DMS79 (cell line): Measurements from ENCODE around the gene DHRS1.
"Not testable (repeated sequence)": the region's sequence is repeated elsewhere in the genome, so short reads cannot be mapped to it uniquely, and the experiment has no call there.

ENCODE experiments used
- DNase-seq: peaks from one replicate; lab custom pipeline; 2025; lab: John Stamatoyannopoulos, UW

The DHRS1 gene

DNA sequence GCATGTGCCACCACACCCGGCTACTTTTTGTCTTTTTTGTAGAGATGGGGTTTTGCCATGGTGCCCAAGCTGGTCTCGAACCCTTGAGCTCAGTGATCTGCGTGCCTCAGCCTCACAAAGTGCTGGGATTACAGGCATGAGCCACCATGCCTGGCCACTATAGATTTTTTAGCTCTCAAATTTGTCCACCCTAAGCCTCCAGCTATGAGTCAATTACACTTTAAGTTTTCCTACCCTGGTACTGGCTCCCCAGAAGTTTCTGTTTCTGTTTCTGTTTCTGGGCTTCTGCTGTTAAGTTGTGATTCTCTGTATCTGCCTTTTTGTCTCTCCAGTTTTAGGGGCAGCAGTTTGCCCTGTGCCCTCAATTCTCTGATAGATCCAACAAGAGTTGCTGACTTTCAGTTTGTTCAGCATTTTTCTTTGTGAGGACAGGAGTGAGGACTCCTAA, 52.8 kb downstream of the DHRS1 start:
- DNase-seq: no peak

DNA sequence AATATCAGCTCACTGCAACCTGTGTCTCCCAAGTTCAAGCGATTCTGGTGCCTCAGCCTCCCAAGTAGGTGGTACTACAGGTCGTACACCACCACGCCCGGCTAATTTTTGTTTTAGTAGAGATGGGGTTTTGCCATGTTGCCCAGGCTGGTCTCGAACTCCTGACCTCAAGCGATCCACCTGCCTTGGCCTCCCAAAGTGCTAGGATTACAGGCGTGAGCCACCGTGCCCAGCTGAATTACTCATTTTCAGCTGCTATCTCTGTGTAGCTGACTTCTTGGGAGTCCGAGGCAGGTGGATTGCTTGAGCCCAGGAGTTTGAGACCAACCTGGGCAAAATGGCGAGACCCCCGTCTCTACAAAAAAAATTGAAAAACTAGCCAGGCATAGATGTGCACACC, 54.2 kb downstream of the DHRS1 start:
- DNase-seq: not testable (repeated sequence)

DNA sequence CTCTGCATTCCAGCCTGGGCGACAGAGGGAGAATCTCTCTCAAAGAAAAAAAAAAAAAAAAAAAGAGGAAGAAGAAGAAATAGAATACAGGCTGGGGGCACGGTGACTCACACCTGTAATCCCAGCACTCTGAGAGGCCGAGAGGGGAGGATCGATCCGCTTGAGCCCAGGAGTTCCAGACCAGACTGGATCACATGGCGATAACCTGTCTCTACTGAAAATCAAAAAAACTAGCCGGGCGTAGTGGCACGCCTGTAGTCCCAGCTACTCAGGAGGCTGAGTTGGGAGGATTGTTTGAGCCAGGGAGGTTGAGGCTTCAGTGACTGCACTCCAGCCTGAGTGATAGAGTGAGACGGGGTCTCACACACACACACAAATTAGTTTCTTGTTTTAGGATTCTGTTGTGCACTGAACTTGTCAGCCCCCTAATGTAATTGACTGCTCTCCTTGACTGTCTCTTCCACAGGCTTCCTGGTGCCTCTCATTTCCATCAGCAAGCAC, 56.2 kb downstream of the DHRS1 start:
- peak; percentile 47 for DNase-seq

DNA sequence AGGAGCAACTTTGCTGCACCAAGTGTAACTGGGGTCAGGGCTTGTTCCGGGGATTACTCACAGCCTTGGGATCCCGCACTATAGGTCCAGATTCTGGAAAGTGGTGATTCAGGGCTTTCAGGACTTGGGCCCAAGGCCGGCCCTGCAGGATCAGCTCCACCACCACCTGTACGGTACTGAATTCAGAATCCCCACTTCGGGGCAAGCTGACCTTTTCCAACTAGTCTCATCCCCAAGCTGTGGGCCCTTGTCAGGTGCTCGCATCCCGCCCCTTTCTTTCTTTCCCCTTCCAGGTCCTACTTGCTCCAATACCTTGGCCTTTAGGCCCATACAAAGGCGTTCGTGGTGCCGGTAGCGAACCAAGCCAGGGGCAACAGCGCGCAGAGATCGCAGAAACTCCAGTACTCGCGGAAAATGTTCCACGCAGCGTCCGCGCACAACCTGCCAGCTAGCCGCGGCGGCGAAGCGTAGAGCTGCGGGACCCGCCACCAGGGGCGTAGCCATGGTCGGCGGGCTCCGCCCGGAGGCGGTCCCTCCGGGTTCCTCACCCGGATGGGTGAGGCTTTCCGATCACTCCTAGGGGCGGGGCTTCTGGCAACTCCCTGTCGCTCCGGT, 57.6 kb downstream of the DHRS1 start:
- peak; percentile 97 for DNase-seq
